DMS79 treated with DMSO at 0.1 percent for 48 hours (cell line): Measurements from ENCODE around the gene TACC2.

Experiments
- DNase-seq: peaks from one replicate; lab custom pipeline; 2025; lab: John Stamatoyannopoulos, UW

Gene TACC2

GRCh38 chr10:122251459-122252255, 262.7 kb downstream of the TACC2 start:
- DNase-seq: no peak

- no peak for DNase-seq
Measured at GRCh38 chr10:122252805-122253204, 263.8 kb downstream of the TACC2 start.

- no peak for DNase-seq
Measured at GRCh38 chr10:122253605-122254004, 264.6 kb downstream of the TACC2 start.

- DNase-seq: no peak
Measured at GRCh38 chr10:122254831-122255230, 265.9 kb downstream of the TACC2 start.

- DNase-seq: no peak
Measured at GRCh38 chr10:122255509-122256301, 266.7 kb downstream of the TACC2 start.

GRCh38 chr10:122257041-122257440, 268.1 kb downstream of the TACC2 start:
- DNase-seq: no peak

- no peak for DNase-seq
Measured at GRCh38 chr10:122258136-122259074, 269.4 kb downstream of the TACC2 start.

- no peak for DNase-seq
Measured at GRCh38 chr10:122259075-122259466, 270.1 kb downstream of the TACC2 start.

- DNase-seq: no peak
Measured at GRCh38 chr10:122261584-122261983, 272.6 kb downstream of the TACC2 start.

- DNase-seq: no peak
Measured at GRCh38 chr10:122263971-122264370, 275.0 kb downstream of the TACC2 start.

- DNase-seq: no peak
Measured at GRCh38 chr10:122264436-122264835, 275.5 kb downstream of the TACC2 start.

- DNase-seq: no peak
Measured at GRCh38 chr10:122264931-122265330, 276.0 kb downstream of the TACC2 start.

- no peak for DNase-seq
Measured at GRCh38 chr10:122265896-122266295, 276.9 kb downstream of the TACC2 start.

GRCh38 chr10:122267849-122268737, 279.1 kb downstream of the TACC2 start:
- no peak for DNase-seq

- peak; percentile 5 for DNase-seq
Measured at GRCh38 chr10:122269059-122269687, 280.2 kb downstream of the TACC2 start.

- DNase-seq: no peak
Measured at GRCh38 chr10:122271076-122271475, 282.1 kb downstream of the TACC2 start, which contains the start of gene BTBD16. Gene BTBD16, plus strand, starts transcription at chr10:122271296. Its CDS starts 3,786 bp downstream, at chr10:122275082.

- DNase-seq: no peak
Measured at GRCh38 chr10:122273966-122274545, 285.1 kb downstream of the TACC2 start.

GRCh38 chr10:122276611-122277208, 287.7 kb downstream of the TACC2 start:
- DNase-seq: no peak

- DNase-seq: no peak
Measured at GRCh38 chr10:122277526-122278136, 288.7 kb downstream of the TACC2 start.
